ENCODE results near the gene LMF1.

DNA sequence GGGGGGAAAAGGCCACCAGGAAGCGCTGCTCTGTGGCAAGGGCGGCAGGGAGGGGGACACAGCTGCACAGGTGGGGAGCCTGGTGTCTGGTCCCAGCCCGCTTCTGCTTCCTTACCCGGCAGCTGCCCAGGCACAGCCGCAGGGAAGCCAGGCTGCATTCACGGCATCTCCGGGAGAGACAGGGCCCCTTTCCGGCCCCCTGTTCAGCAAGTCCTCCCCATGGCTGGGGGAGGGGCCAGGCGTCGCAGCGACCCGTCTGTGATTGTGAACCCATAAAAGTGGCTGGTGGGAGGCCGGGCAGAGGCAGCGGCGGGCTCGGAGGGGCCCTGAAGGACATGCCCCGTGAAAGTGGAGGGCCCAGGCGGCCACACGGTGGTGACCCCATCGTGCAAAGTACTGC, 39.5 kb upstream of the LMF1 start:
- TF ChIP-seq POLR2A (IDR thresholded peaks at IDR 0.05), result no peak
- no peak for TF ChIP-seq CTCF (IDR thresholded peaks at IDR 0.05)
